Left lung (tissue), 10 donors: ENCODE data around the gene RBM17. TPM values are rescaled to one million over a fixed set of nuclear protein-coding genes. Genes with fewer than 3 reads are reported as not detected.

Source experiments
- ATAC-seq: fragments of 200-7000 bp; cut with Tn5 transposase; one replicate; pipeline ENCODE4 v1.9.1; 2020; ENCODE audit warnings: moderate library complexity
- DNase-seq, 4 donors: peaks; one replicate each; pipeline ENCODE4 v3.0.0-alpha.2; 2013 to 2020
- H3K27ac ChIP-seq, 2 donors: fragments of 200-600 bp; sonication (generic) in 1 of 2; one replicate each; pipeline versions ENCODE4 v1.5.0 to v1.8.0; 2020 to 2021
- H3K27me3 ChIP-seq, 2 donors: fragments of 200-600 bp; sonication (generic) in 1 of 2; one replicate each; pipeline versions ENCODE4 v1.5.0 to v1.8.0; 2020 to 2021
- H3K36me3 ChIP-seq, 2 donors: fragments of 200-600 bp; sonication (generic) in 1 of 2; one replicate each; pipeline versions ENCODE4 v1.5.0 to v1.8.0; 2020 to 2021
- H3K4me1 ChIP-seq, 2 donors: fragments of 200-600 bp; one replicate each; pipeline ENCODE4 v1.8.0; 2021
- H3K4me3 ChIP-seq, 2 donors: fragments of 200-600 bp; sonication (generic) in 1 of 2; one replicate each; pipeline versions ENCODE4 v1.5.0 to v1.8.0; 2020 to 2021; ENCODE audit warnings: mild to moderate bottlenecking in 1 of 2
- H3K9me3 ChIP-seq, 2 donors: fragments of 200-600 bp; sonication (generic) in 1 of 2; one replicate each; pipeline versions ENCODE4 v1.5.0 to v1.8.0; 2020 to 2021
- intact Hi-C, 2 donors: fragments of 100-400 bp; cut with DNase I; formaldehyde crosslinking; loops; one replicate each; pipeline versions ENCODE4 v1.11.2 to v1.14.2; 2022
- polyA plus RNA-seq, 6 donors: library from polyadenylated mRNA; unstranded; fragments of 120-200 nt; gene quantifications; one replicate each; pipeline ENCODE4 v1.2.1, GENCODE V29; 2013; ENCODE audit not compliant: insufficient read length in 6 of 6
- total RNA-seq, 2 donors: library from RNA; stranded (reverse); fragmentation: NEBNext Ultra II Directional; extraction: Animal tissue kit (Norgen Biotek cat#: 25700); gene quantifications; one replicate each; pipeline ENCODE4 v1.2.1, GENCODE V29; 2021
- TF ChIP-seq, protein P1 (sequence below), 2 donors: fragments of 200-600 bp; sonication (generic) in 1 of 2; IDR thresholded peaks; one replicate each; pipeline versions ENCODE4 v1.5.0 to v1.8.0; 2021; ENCODE audit warnings: antibody characterized with exemption in 2 of 2
- donor health status: DM: no; HTN: yes; CAD: no.
- donor health status: DM: no; HTN: no; CAD: no.

The RBM17 gene
- total and polyA plus RNA-seq, 8 donors: 63.2 to 215 (median 185) TPM

DNA sequence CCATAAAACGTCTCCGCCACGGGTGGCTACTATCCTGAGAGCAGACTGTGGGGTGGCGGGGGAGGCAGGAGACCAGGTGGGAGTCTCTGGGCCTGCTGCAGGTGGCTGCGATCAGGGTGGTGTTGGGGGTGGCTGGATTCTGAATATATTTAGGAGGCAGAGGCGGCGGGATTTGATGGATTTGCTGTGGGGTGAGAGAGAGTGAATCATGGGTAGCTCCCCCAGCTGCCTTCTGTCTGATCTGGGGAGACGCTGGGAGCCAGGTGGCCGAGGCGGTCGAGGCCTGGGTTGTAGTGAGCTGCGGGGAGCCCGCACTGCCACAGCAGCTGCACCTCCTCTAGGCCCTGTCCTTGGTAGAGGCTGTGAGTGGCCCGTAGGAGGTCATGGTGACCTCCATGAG is 65.7 kb downstream of the RBM17 start:
- H3K27me3 ChIP-seq: no peaks in the 10 kb centered on the region
- intact Hi-C loops: no loop called here
- H3K36me3 ChIP-seq: no peaks in the 10 kb centered on the region
- DNase-seq (no peak), ATAC-seq (no peak)
- peaks cover 6 to 55% of the 10 kb centered on the region in 2 donors for H3K4me1 ChIP-seq
- H3K4me3 ChIP-seq: no peak overlapping the region
- no peak overlapping the region for H3K27ac ChIP-seq
- no peaks in the 10 kb centered on the region for H3K9me3 ChIP-seq
- TF ChIP-seq, protein P1, sequence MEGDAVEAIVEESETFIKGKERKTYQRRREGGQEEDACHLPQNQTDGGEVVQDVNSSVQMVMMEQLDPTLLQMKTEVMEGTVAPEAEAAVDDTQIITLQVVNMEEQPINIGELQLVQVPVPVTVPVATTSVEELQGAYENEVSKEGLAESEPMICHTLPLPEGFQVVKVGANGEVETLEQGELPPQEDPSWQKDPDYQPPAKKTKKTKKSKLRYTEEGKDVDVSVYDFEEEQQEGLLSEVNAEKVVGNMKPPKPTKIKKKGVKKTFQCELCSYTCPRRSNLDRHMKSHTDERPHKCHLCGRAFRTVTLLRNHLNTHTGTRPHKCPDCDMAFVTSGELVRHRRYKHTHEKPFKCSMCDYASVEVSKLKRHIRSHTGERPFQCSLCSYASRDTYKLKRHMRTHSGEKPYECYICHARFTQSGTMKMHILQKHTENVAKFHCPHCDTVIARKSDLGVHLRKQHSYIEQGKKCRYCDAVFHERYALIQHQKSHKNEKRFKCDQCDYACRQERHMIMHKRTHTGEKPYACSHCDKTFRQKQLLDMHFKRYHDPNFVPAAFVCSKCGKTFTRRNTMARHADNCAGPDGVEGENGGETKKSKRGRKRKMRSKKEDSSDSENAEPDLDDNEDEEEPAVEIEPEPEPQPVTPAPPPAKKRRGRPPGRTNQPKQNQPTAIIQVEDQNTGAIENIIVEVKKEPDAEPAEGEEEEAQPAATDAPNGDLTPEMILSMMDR (IDR thresholded peaks at IDR 0.05): no peak

DNA sequence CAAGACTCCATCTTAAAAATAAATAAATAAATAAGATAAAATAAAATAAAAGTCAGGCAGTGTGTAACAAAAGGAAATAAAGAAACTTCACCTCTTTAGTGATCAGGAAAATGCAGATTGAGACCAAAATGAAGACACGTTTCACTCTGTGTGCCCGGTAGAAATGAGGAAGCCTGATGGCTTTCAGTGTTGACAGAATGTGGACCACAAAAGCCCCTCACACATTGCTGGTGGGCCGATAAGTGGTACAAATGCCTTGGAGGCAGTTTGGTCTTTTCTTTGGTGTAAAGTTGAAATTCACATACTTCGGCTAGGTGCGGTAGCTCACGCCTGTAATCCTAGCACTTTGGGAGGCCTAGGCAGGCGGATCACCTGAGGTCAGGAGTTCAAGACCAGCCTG is 69.4 kb downstream of the RBM17 start:
- ATAC-seq (no peak), DNase-seq (no peak)
- no peaks in the 10 kb centered on the region for H3K27me3 ChIP-seq
- no peaks in the 10 kb centered on the region for H3K9me3 ChIP-seq
- no peak overlapping the region for H3K4me3 ChIP-seq
- intact Hi-C loops: no loop called here
- H3K36me3 ChIP-seq: no peaks in the 10 kb centered on the region
- peaks cover 6 to 31% of the 10 kb centered on the region in 2 donors for H3K4me1 ChIP-seq
- peak overlapping the region in 1 of 2 donors; percentile 70 for H3K27ac ChIP-seq
- TF ChIP-seq, protein P1 (IDR thresholded peaks at IDR 0.05): no peak

DNA sequence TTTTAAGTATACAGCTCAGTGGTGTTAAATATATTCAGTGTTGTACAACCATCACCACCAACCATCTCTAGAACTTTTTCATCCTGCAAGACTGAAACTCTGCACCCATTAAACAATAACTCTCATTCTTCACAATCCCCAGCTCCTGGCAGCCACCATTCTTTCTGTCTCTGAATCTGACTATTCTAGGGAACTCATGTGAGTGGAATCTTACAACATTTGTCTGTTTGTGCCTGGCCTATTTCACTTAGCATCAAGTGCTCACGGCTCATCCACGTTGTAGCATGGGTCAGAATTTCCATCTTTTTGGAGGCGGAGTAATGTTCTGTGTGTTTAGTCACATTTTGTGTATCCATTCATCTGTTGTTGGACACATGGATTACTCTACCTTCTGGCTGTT is 73.1 kb downstream of the RBM17 start:
- no peak overlapping the region for H3K27ac ChIP-seq
- TF ChIP-seq, protein P1 (IDR thresholded peaks at IDR 0.05): no peak
- peaks cover 15 to 51% of the 10 kb centered on the region in 2 donors for H3K4me1 ChIP-seq
- no peaks in the 10 kb centered on the region for H3K9me3 ChIP-seq
- no peak for ATAC-seq
- no peaks in the 10 kb centered on the region for H3K27me3 ChIP-seq
- peaks cover 0 to 8% of the 10 kb centered on the region in 2 donors for H3K36me3 ChIP-seq
- intact Hi-C loops: no loop called here
- DNase-seq: no peak
- no peak overlapping the region for H3K4me3 ChIP-seq

DNA sequence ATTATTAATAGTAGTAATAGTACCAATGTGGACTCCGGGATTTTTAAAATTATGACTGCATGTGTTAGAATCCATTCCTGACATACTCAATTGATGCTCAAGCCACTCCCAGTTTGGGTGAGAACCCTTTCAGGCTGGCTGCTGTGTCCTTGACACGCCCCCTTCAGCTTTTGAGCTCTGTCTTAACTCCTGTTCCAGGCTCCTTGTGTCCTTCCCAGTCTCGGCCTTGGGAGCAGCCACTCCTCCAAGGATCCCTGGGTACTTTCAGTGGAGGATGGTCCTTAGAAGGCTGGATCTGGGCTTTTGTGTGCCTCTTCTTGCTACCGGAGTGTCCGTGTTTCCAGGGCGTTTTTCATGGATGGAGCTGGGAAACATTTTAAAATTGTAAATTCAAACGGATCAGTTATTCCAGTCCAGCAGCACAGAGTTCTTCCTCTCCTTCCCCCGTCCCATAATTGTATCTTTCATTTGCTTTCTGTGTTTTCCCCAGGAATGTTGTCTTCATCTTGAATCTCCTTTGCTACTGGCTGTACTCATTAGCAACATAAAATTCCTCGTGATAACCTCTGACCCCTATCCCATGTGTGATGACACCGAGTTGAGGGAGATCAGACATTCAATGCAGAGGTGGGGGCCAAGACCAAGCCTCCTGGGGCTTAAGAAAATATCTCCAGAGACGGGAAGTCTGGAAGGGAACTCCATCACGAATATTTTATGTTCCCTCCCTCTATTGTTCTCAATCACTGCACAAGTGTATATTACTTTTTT is 73.9 kb downstream of the RBM17 start:
- Histone ChIP-seq H3K36me3 (peaks cover 0 to 13% of the 10 kb centered on the region in 2 donors), H3K9me3 (no peaks in the 10 kb centered on the region), H3K4me3 (peak overlapping the region; percentile 62 to 77), H3K4me1 (peaks cover 15 to 55% of the 10 kb centered on the region in 2 donors), H3K27ac (peak overlapping the region; percentile 70 to 96), H3K27me3 (no peaks in the 10 kb centered on the region)
- ATAC-seq (no peak), DNase-seq (no peak)
- TF ChIP-seq, protein P1 (IDR thresholded peaks at IDR 0.05): no peak
- intact Hi-C loops: no loop called here

DNA sequence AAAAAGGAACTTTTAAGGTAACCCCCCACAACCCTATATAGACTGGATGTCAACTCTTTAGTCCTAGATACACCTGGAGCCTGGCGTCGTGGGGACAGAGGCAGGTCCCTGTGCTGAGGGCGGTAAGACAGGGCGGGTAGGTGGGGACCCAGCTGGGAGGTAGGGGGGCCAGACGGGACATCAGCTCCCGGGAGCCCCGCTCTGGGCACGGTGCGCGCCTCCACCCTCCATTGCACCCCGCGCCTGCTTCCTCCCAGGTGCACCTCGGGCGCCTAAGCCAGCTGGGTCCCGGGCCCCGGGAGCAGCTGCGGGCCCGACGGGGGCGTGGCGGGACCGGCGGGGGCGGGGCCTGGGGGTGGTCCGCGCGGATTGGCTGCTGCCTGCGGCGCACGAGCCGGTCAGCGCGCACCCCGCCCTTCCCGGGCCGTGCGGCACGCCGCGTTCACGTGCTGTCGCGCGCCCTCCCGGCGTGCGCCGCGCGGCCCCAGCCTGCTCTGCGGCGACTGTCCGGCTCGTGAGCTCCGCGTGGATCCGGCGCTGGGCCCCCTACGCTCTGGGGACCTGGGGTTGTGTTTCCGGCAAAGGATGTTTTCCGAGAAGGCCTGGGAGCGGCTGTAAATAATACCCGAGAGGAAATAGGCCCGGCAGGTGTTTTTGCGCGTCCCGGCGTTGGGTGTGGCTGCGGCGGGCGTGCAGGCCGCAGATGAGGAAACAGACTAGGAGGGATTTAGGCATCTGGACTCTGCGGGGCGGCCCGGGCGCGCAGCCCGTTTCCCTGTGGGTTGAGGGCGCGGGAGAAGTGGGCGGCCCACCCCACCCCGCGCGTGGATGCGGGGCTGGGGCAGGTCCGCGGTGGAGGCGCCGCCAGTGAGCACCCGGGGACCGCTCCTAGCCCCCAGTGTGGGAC is 74.8 kb downstream of the RBM17 start:
- no peaks in the 10 kb centered on the region for H3K9me3 ChIP-seq
- TF ChIP-seq, protein P1 (IDR thresholded peaks at IDR 0.05): no peak
- peak overlapping the region; percentile 85 to 96 for H3K27ac ChIP-seq
- no peaks in the 10 kb centered on the region for H3K27me3 ChIP-seq
- peaks cover 15 to 54% of the 10 kb centered on the region in 2 donors for H3K4me1 ChIP-seq
- intact Hi-C loops: no loop called here
- ATAC-seq (peak; percentile 99), DNase-seq (peak; percentile 86 to 96 (median 92))
- H3K4me3 ChIP-seq: peak overlapping the region; percentile 62 to 77
- H3K36me3 ChIP-seq: peaks cover 0 to 13% of the 10 kb centered on the region in 2 donors
